Measurements from ENCODE around the gene CHST15. TPM values are rescaled to one million over a fixed set of nuclear protein-coding genes. Genes with fewer than 3 reads are reported as not detected.

Gene CHST15
- total and polyA plus RNA-seq, 2 of the 4 experiments (the other 2 are of a cell fraction), result 0.14 to 0.18 TPM

DNA sequence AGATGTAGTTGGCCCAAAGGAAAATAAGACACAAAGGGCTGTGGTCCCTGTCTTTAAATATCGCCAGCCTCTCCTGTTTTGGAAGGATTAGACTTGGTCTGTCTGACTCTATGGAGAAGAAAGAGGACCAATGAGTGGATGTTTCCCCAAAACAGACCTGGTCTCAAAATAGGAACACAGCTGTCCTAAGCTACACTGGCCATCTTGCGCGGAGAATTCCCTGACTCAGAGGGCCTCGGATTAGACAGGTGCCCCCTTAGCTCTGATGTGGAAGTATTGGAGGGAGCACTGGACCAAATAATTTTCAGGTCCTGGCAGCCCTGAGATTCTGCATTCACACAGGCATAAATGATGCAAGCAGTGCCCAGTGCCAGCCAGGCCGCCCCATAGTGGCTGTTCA lies 56.1 kb downstream of the CHST15 start:
- no peak overlapping the region for H3K4me2 ChIP-seq (ENCODE audit: low read depth, low read length)
- H3K9me3 ChIP-seq (ENCODE audit: control insufficient read depth, insufficient read depth, low read length), result no peaks in the 10 kb centered on the region
- H3K9ac ChIP-seq (ENCODE audit: low read depth, low read length), result no peak overlapping the region
- H4K8ac ChIP-seq (ENCODE audit: low read depth in 2 of 2, low read length in 2 of 2), result no peak overlapping the region
- no peak overlapping the region for H4K91ac ChIP-seq (ENCODE audit: insufficient read depth, low read depth, low read length)
- H2BK120ac ChIP-seq (ENCODE audit: low read depth, low read length), result no peak overlapping the region
- no peak overlapping the region for H2BK15ac ChIP-seq (ENCODE audit: low read depth, low read length)
- ChIA-PET CTCF (no interaction called here), POLR2A (ENCODE audit: unreplicated experiment) (no interaction called here)
- TF ChIP-seq MAZ (IDR thresholded peaks at IDR 0.05; ENCODE audit: borderline replicate concordance, low read depth, low read length), result no peak
- TF ChIP-seq NFE2L2 (IDR thresholded peaks at IDR 0.05; ENCODE audit: low read depth, low read length), result no peak
- no peak for TF ChIP-seq RFX5 (IDR thresholded peaks at IDR 0.05; ENCODE audit: low read depth, low read length)
- TF ChIP-seq CEBPB (IDR thresholded peaks at IDR 0.05; ENCODE audit: low read depth, low read length), result no peak
- TF ChIP-seq, protein P1, sequence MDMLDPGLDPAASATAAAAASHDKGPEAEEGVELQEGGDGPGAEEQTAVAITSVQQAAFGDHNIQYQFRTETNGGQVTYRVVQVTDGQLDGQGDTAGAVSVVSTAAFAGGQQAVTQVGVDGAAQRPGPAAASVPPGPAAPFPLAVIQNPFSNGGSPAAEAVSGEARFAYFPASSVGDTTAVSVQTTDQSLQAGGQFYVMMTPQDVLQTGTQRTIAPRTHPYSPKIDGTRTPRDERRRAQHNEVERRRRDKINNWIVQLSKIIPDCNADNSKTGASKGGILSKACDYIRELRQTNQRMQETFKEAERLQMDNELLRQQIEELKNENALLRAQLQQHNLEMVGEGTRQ (IDR thresholded peaks at IDR 0.05; ENCODE audit: low read depth, low read length), result no peak
- no peak for TF ChIP-seq POLR2A (IDR thresholded peaks at IDR 0.05; ENCODE audit: low read depth, low read length)
- no peak for TF ChIP-seq RAD21 (IDR thresholded peaks at IDR 0.05; ENCODE audit: low read length)
- no peak for TF ChIP-seq MAFK (IDR thresholded peaks at IDR 0.05; ENCODE audit: low read depth, low read length)
- TF ChIP-seq, protein P2, sequence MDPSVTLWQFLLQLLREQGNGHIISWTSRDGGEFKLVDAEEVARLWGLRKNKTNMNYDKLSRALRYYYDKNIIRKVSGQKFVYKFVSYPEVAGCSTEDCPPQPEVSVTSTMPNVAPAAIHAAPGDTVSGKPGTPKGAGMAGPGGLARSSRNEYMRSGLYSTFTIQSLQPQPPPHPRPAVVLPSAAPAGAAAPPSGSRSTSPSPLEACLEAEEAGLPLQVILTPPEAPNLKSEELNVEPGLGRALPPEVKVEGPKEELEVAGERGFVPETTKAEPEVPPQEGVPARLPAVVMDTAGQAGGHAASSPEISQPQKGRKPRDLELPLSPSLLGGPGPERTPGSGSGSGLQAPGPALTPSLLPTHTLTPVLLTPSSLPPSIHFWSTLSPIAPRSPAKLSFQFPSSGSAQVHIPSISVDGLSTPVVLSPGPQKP (IDR thresholded peaks at IDR 0.05; ENCODE audit: borderline replicate concordance, low read depth, low read length), result no peak
- no peak for TF ChIP-seq BHLHE40 (IDR thresholded peaks at IDR 0.05; ENCODE audit: low read depth, low read length)
- TF ChIP-seq RCOR1 (IDR thresholded peaks at IDR 0.05; ENCODE audit: insufficient replicate concordance, low read length), result no peak
- TF ChIP-seq MXI1 (IDR thresholded peaks at IDR 0.05; ENCODE audit: borderline replicate concordance, low read depth, low read length), result no peak
- no peak for TF ChIP-seq CHD1 (IDR thresholded peaks at IDR 0.05; ENCODE audit: low read depth, low read length)
- no peak for TF ChIP-seq FOS (IDR thresholded peaks at IDR 0.05; ENCODE audit: low read depth, low read length)
- no peak for TF ChIP-seq SMC3 (IDR thresholded peaks at IDR 0.05; ENCODE audit: low read depth, low read length)
- TF ChIP-seq, protein P3, sequence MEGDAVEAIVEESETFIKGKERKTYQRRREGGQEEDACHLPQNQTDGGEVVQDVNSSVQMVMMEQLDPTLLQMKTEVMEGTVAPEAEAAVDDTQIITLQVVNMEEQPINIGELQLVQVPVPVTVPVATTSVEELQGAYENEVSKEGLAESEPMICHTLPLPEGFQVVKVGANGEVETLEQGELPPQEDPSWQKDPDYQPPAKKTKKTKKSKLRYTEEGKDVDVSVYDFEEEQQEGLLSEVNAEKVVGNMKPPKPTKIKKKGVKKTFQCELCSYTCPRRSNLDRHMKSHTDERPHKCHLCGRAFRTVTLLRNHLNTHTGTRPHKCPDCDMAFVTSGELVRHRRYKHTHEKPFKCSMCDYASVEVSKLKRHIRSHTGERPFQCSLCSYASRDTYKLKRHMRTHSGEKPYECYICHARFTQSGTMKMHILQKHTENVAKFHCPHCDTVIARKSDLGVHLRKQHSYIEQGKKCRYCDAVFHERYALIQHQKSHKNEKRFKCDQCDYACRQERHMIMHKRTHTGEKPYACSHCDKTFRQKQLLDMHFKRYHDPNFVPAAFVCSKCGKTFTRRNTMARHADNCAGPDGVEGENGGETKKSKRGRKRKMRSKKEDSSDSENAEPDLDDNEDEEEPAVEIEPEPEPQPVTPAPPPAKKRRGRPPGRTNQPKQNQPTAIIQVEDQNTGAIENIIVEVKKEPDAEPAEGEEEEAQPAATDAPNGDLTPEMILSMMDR (conservative IDR thresholded peaks at IDR 0.05; ENCODE audit: low read depth, low read length), result no peak
- no peak overlapping the region for H3K18ac ChIP-seq (ENCODE audit: low read depth, low read length)
- no peak for DNase-seq
- no peak overlapping the region for H3K56ac ChIP-seq (ENCODE audit: extremely low read depth, insufficient read depth, low read length)
- dilution Hi-C loops (cut with HindIII; ENCODE audit: low sequenced_read_pairs, unreplicated experiment) (no loop called here), intact Hi-C loops (cut with micrococcal nuclease) (no loop called here), in situ Hi-C loops (cut with MboI; ENCODE audit: low sequenced_read_pairs) (no loop called here)
- no peaks in the 10 kb centered on the region for H3K9me1 ChIP-seq (ENCODE audit: insufficient read depth, low read length)
- H4K20me1 ChIP-seq (ENCODE audit: insufficient read depth, low read length), result no peaks in the 10 kb centered on the region
- H2BK5ac ChIP-seq (ENCODE audit: low read depth, low read length, poor library complexity, severe bottlenecking), result no peak overlapping the region
- no peak overlapping the region for H2AFZ ChIP-seq (replicated peaks; ENCODE audit: low read length, poor library complexity)
- no peak overlapping the region for H3K4me3 ChIP-seq (ENCODE audit: insufficient read depth, low read depth, low read length)
- H4K5ac ChIP-seq (ENCODE audit: low read depth, low read length), result no peak overlapping the region
- no peak for ATAC-seq (ENCODE audit: low read depth)
- WGBS, 2 experiments (ENCODE audit: extremely low coverage in 2 of 2, insufficient read length in 1 of 2), result no CpG with 5 or more reads among the region's 5 CpGs
- no peak overlapping the region for H3K23ac ChIP-seq (ENCODE audit: low read depth, low read length)
- no peaks in the 10 kb centered on the region for H3K79me1 ChIP-seq (ENCODE audit: low read depth in 1 of 2, low read length in 2 of 2)
- no peaks in the 10 kb centered on the region for H3K27me3 ChIP-seq (ENCODE audit: control insufficient read depth, insufficient read depth, low read length)
- H2BK20ac ChIP-seq (ENCODE audit: low read depth, low read length), result no peak overlapping the region
- H2AK9ac ChIP-seq (replicated peaks; ENCODE audit: low read depth, low read length, poor library complexity), result no peak overlapping the region
- BruUV-seq (replicated peaks), result no TSS peak
- H3K27ac ChIP-seq (ENCODE audit: insufficient read depth, low read length), result no peak overlapping the region
- no peak overlapping the region for H2AK5ac ChIP-seq (ENCODE audit: low read depth, low read length)
- no peaks in the 10 kb centered on the region for H3K4me1 ChIP-seq (ENCODE audit: control insufficient read depth, insufficient read depth, low read length)
- H3K14ac ChIP-seq (replicated peaks; ENCODE audit: low read depth, low read length), result no peak overlapping the region
- no peak overlapping the region for H3K4ac ChIP-seq (ENCODE audit: low read depth, low read length)
- H3K36me3 ChIP-seq (ENCODE audit: control insufficient read depth, insufficient read depth, low read length), result no peaks in the 10 kb centered on the region

Data from IMR-90 (cell line).